Aorta (tissue), 5 donors: Measurements from ENCODE around the gene SHB. TPM values are rescaled to one million over a fixed set of nuclear protein-coding genes. Genes with fewer than 3 reads are reported as not detected.

ENCODE experiments used
- ATAC-seq: fragments of 200-7000 bp; cut with Tn5 transposase; one replicate; pipeline ENCODE4 v1.9.1; 2022; ENCODE audit warnings: moderate library complexity; ENCODE audit not compliant: low FRiP score
- DNase-seq, 2 donors: peaks; one replicate each; pipeline ENCODE4 v3.0.0-alpha.2; 2020
- H3K27ac ChIP-seq, 2 donors: one replicate each; pipeline ENCODE4 v1.5.1; 2013; ENCODE audit warnings: low read length in 2 of 2, mild to moderate bottlenecking in 2 of 2, moderate library complexity in 2 of 2, control low read depth in 1 of 2, inconsistent platforms in 1 of 2, low read depth in 1 of 2
- H3K27me3 ChIP-seq, 2 donors: one replicate each; pipeline ENCODE4 v1.6.1; 2013; ENCODE audit warnings: control low read depth in 1 of 2, low read length in 1 of 2, mild to moderate bottlenecking in 1 of 2, moderate library complexity in 1 of 2; ENCODE audit not compliant: insufficient read depth in 2 of 2, control insufficient read depth in 1 of 2
- H3K36me3 ChIP-seq, 2 donors: one replicate each; pipeline ENCODE4 v1.6.1; 2013; ENCODE audit warnings: control low read depth in 1 of 2, low read length in 1 of 2, mild to moderate bottlenecking in 1 of 2; ENCODE audit not compliant: insufficient read depth in 2 of 2, control insufficient read depth in 1 of 2
- H3K4me1 ChIP-seq, 2 donors: one replicate each; pipeline ENCODE4 v1.6.1; 2013; ENCODE audit warnings: low read length in 2 of 2, control low read depth in 1 of 2, mild to moderate bottlenecking in 1 of 2, moderate library complexity in 1 of 2; ENCODE audit not compliant: insufficient read depth in 2 of 2, control insufficient read depth in 1 of 2
- H3K4me3 ChIP-seq, 2 donors: one replicate each; pipeline ENCODE4 v1.5.1; 2013; ENCODE audit warnings: low read length in 2 of 2, control low read depth in 1 of 2, mild to moderate bottlenecking in 1 of 2
- H3K9me3 ChIP-seq: one replicate; pipeline ENCODE4 v1.6.1; 2013; ENCODE audit warnings: mild to moderate bottlenecking, low read length; ENCODE audit not compliant: control insufficient read depth
- whole genome bisulfite sequencing, 2 donors: extraction: QIAGEN DNeasy Blood & Tissue Kit; methylation state at CpG; one replicate each; pipeline ENCODE4 v1.1.7; 2013; 5-methylcytosine and 5-hydroxymethylcytosine counted together
- intact Hi-C, 2 donors: fragments of 100-400 bp; cut with DNase I; formaldehyde crosslinking; loops; one replicate each; pipeline versions ENCODE4 v1.14.2 to v1.15.0; 2022
- polyA plus RNA-seq, 2 donors: library from polyadenylated mRNA; stranded (reverse); fragments of 200-250 nt; gene quantifications; one replicate each; pipeline ENCODE4 v1.2.3, GENCODE V29; 2013
- total RNA-seq, 2 donors: library from RNA; stranded (reverse); fragmentation: NEBNext Ultra II Directional; extraction: Animal tissue kit (Norgen Biotek cat#: 25700); gene quantifications; one replicate each; pipeline ENCODE4 v1.2.1, GENCODE V29; 2021
- donor health status: healthy with polysubstance abuse.
- donor health status: Bipolar disorder and iron deficiency.
- donor health status: DM: no; HTN: no; CAD: no.
- donor health status: DM: no; HTN: no; CAD: no.
- donor health status: DM: yes; HTN: yes; CAD: no.

The SHB gene
- total and polyA plus RNA-seq, 4 donors: 3.5 to 29.3 (median 17.2) TPM

GRCh38 chr9:37974506-37975173 is 94.4 kb downstream of the SHB start:
- no peaks in the 10 kb centered on the region for H3K36me3 ChIP-seq
- H3K27me3 ChIP-seq: no peaks in the 10 kb centered on the region
- 82 to 87% methylated on average over 18 of the region's 18 CpGs for WGBS, 2 donors
- no peaks in the 10 kb centered on the region for H3K9me3 ChIP-seq
- intact Hi-C loops: no loop called here
- peak; percentile 26 to 68 for DNase-seq
- H3K4me3 ChIP-seq: no peak overlapping the region
- no peak overlapping the region for H3K27ac ChIP-seq
- ATAC-seq: no peak
- H3K4me1 ChIP-seq: peaks cover 0 to 6% of the 10 kb centered on the region in 2 donors

- DNase-seq (no peak), ATAC-seq (no peak)
- no peak overlapping the region for H3K4me3 ChIP-seq
- H3K27ac ChIP-seq: no peak overlapping the region
- H3K9me3 ChIP-seq: no peaks in the 10 kb centered on the region
- H3K36me3 ChIP-seq: no peaks in the 10 kb centered on the region
- WGBS, 2 donors: 78 to 80% methylated on average over 4 of the region's 4 CpGs
- H3K27me3 ChIP-seq: no peaks in the 10 kb centered on the region
- intact Hi-C loops: no loop called here
- H3K4me1 ChIP-seq: peaks cover 0 to 6% of the 10 kb centered on the region in 2 donors
Observed at GRCh38 chr9:37972351-37972848, 96.6 kb downstream of the SHB start.

GRCh38 chr9:37971691-37972090 is 97.3 kb downstream of the SHB start:
- no peak for DNase-seq
- WGBS, 2 donors: 89 to 94% methylated on average over 2 of the region's 2 CpGs
- H3K9me3 ChIP-seq: no peaks in the 10 kb centered on the region

GRCh38 chr9:37971108-37971459 is 97.9 kb downstream of the SHB start:
- Histone ChIP-seq H3K9me3 (no peaks in the 10 kb centered on the region), H3K4me1 (no peaks in the 10 kb centered on the region), H3K27ac (no peak overlapping the region), H3K27me3 (no peaks in the 10 kb centered on the region), H3K36me3 (no peaks in the 10 kb centered on the region), H3K4me3 (no peak overlapping the region)
- no peak for ATAC-seq
- DNase-seq: peak; percentile 15 to 51
- WGBS, 2 donors: 84 to 85% methylated on average over 7 of the region's 7 CpGs
- intact Hi-C loops: no loop called here

More at GRCh38 chr9:37971691-37972090, 97.3 kb downstream of the SHB start:
- no peaks in the 10 kb centered on the region for H3K36me3 ChIP-seq
- H3K4me3 ChIP-seq: no peak overlapping the region
- intact Hi-C loops: no loop called here
- no peaks in the 10 kb centered on the region for H3K27me3 ChIP-seq
- ATAC-seq: no peak
- peaks cover 0 to 2% of the 10 kb centered on the region in 2 donors for H3K4me1 ChIP-seq
- no peak overlapping the region for H3K27ac ChIP-seq

GRCh38 chr9:37970301-37971107 is 98.5 kb downstream of the SHB start:
- ATAC-seq (no peak), DNase-seq (peak; percentile 29 to 45)
- Histone ChIP-seq H3K27me3 (no peaks in the 10 kb centered on the region), H3K9me3 (no peaks in the 10 kb centered on the region), H3K4me3 (no peak overlapping the region), H3K36me3 (no peaks in the 10 kb centered on the region), H3K4me1 (no peaks in the 10 kb centered on the region), H3K27ac (no peak overlapping the region)
- WGBS, 2 donors: 86 to 87% methylated on average over 11 of the region's 11 CpGs
- intact Hi-C loops: no loop called here

- no peaks in the 10 kb centered on the region for H3K27me3 ChIP-seq
- H3K27ac ChIP-seq: no peak overlapping the region
- H3K9me3 ChIP-seq: no peaks in the 10 kb centered on the region
- no peak for ATAC-seq
- H3K4me3 ChIP-seq: no peak overlapping the region
- peak; percentile 44 to 49 for DNase-seq
- H3K4me1 ChIP-seq: no peaks in the 10 kb centered on the region
- intact Hi-C loops: loop anchor here in 1 of 2 donors (10.0 kb wide), 1 partner anchor 55 kb away; no protein-coding TSS in a partner anchor
- 83 to 84% methylated on average over 11 of the region's 11 CpGs for WGBS, 2 donors
- H3K36me3 ChIP-seq: no peaks in the 10 kb centered on the region
Observed at GRCh38 chr9:37969558-37970300, 99.3 kb downstream of the SHB start.

- H3K4me3 ChIP-seq: no peak overlapping the region
- H3K4me1 ChIP-seq: no peaks in the 10 kb centered on the region
- intact Hi-C loops: loop anchor here in 1 of 2 donors (10.0 kb wide), 1 partner anchor 56 kb away; no protein-coding TSS in a partner anchor
- H3K36me3 ChIP-seq: no peaks in the 10 kb centered on the region
- no peaks in the 10 kb centered on the region for H3K27me3 ChIP-seq
- no peak overlapping the region for H3K27ac ChIP-seq
- DNase-seq: peak; percentile 78 to 80
- H3K9me3 ChIP-seq: no peaks in the 10 kb centered on the region
- 41 to 45% methylated on average over 2 of the region's 2 CpGs for WGBS, 2 donors
- ATAC-seq: no peak
Observed at GRCh38 chr9:37969130-37969529, 99.9 kb downstream of the SHB start.

- Histone ChIP-seq H3K4me1 (peaks cover 2 to 3% of the 10 kb centered on the region in 2 donors), H3K4me3 (no peak overlapping the region), H3K27me3 (no peaks in the 10 kb centered on the region), H3K36me3 (no peaks in the 10 kb centered on the region), H3K27ac (no peak overlapping the region), H3K9me3 (no peaks in the 10 kb centered on the region)
- intact Hi-C loops: loop anchor here in 1 of 2 donors (10.0 kb wide), 1 partner anchor 57 kb away; no protein-coding TSS in a partner anchor
- peak; percentile 50 to 71 for DNase-seq
- ATAC-seq: no peak
- whole genome bisulfite sequencing, 2 donors: 62% methylated on average over 4 of the region's 4 CpGs
Observed at GRCh38 chr9:37968228-37968701, 100.8 kb downstream of the SHB start.
